Activated T-cell treated with anti-CD3 and anti-CD28 coated beads for 48 hours (primary cell): Measurements from ENCODE around the gene SAMD10.

Source experiments
- DNase-seq: peaks from one replicate; pipeline ENCODE4 v3.0.0-alpha.2; 2020; ENCODE audit warnings: low read depth

The SAMD10 gene

DNA sequence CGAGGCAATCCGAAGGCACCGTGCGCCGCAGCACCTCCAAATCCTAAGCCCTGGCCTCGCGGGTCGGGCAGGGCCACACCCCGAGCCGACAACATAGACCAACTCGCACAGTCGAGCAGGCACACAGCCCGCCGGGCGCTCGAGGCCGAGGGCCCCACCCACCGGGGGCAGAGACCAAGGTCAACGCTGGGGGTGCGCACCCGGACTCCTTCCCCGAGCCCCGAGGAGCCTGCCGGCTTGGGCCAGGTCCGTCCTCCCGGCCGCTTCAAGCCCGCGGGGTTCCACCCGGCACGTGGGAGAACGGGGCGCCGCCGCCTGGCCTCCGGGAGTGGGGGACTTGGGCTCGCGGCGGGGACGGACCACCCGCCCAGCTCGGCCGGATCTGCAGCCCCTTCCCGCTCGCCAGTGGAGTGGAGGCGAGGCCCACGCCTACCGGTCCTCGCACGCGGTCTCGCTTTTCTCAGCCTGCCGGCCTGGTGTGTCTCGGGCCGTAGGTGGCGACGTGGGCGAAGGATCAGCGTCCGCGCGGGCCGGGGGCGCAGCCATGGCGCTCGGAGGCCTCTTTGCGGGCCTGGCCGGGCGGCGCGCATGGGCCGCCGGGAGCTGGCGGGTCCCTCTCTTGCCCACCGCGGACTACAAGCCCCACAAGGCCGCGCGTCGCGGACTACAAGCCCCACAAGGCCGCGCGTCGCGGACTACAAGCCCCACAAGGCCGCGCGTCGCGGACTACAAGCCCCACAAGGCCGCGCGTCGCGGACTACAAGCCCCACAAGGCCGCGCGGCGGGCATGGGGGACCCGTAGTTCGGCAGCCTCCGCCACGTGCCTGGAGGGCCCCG lies 23.4 kb downstream of the SAMD10 start, which contains the start of gene UCKL1:
Gene UCKL1, minus strand, starts transcription at position 590 of the 837 bp plus-strand sequence. Its CDS starts 44 bp downstream, at position 546.
- peak; percentile 84 for DNase-seq

DNA sequence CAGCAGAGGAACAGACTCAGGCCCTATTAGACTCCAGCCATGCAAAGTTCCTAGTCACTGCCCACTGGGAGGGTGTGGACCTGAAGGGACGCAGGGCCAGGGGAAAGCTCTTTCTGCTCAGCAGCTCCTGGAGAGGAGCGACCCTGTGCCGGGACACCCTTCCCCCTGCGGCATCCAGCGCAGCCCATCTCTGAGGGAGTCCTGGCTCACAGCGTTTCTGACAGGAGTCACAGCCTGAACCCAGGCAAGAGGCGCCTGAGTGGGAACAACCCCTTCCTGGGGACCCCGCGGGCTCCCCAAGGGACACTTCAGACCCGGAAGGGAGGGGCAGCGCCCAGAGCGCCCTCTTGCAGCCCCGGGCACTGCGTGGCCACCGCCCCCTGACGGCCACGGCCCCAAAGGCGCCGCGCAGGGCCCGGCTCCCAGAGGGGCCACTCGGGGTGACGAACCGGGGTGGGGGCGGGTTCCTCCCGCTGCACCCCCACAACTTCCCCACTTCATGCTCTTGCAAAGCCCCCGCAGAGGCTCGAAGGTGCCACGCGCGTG lies 24.1 kb downstream of the SAMD10 start:
- DNase-seq: no peak

DNA sequence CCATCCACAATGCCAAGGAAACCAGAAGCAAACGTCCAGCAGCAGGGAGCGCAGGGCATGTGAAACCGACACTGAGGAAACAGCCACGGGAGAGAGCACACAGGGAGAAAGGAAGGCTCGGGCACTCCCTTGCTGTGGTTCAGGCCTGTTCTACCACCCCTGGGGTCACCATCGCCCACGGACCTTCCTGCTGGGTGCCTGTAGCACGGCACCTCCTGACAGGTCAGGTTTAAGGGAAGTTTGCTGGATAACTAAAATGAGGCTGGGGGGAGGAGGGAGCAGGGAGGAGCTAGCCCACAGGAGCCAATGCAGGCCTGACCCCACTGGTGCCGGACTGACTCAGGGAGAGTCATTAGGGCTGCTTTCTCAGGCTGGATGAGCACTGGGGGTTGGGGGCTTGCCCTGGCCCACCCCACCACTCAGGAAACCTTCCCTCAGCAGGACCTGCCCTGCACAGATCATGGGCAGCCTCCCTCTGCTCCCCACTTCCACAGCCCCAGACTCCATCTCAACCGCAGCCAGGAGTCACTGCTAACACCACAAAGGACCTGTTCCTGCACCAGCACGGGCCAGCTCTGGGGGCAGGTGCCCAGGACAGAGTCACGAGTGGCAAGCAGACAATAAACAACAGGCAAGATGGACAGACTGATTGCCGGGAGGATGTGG lies 25.5 kb downstream of the SAMD10 start:
- DNase-seq: no peak

DNA sequence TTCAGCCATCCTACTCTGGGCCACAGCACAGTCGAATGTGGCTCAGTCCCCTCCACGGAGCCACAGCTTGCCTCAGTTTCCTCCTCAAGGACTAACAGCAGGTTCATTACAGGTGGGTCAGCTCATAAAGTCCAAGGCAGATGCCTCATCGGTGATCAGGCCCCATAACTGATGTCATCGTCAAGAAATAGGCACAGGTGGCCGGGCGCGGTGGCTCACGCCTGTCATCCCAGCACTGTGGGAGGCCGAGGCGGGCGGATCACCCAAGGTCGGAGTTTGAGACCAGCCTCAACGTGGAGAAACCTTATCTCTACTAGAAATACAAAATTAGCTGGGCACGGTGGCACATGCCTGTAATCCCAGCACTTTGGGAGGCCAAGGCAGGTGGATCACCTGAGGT lies 26.7 kb downstream of the SAMD10 start:
- DNase-seq: no peak

DNA sequence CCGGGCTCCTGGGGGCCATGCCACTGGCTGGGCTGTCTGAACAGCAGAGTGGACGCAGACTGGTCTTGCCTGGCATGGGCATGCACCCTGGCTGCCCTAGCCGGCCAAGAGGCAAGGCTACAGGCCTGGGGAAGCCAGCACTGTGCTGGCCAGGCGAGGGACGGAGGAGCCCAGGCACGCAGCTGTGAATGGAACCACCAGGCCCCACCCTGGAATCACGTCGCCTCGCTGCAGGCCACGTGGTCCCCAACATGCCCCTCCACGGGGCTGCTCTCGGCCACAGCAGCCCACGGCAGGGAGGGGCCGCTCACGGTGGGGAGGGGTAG lies 27.3 kb downstream of the SAMD10 start:
- no peak for DNase-seq

DNA sequence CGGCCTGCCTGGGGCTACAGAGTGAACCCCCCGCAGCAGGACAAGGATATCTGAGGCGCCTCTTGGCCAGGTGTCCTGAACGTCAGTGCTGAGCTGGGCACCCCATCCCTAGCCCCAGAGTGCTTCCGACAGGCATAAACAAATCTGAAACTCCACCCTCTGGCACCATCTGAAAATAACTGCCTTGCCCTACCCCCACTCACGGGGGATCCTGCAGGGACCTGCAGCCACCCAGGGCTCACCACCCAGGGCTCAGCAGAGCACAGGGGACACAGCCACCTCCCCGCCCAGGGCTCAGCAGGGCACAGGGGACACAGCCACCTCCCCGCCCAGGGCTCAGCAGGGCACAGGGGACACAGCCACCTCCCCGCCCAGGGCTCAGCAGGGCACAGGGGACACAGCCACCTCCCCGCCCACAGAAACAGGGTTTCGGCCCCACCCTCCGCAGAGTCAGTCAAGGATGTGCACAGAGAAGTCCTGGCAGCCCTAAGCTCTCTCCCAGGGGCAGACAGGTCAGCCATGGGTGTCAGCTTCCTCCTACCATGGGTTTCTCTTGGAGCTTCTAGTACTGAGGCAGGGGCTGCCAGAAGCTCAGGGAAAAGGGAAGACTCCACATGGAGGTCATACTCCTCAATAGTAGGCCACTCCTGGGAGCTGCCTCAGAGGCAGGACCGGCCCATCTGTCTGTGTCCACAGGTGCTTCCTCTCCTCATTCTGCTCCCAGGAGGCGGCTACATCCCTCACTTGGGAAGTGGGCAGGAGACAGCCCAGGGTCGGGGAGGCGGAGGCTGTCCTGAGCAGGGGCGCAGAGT lies 27.8 kb downstream of the SAMD10 start:
- DNase-seq: no peak

DNA sequence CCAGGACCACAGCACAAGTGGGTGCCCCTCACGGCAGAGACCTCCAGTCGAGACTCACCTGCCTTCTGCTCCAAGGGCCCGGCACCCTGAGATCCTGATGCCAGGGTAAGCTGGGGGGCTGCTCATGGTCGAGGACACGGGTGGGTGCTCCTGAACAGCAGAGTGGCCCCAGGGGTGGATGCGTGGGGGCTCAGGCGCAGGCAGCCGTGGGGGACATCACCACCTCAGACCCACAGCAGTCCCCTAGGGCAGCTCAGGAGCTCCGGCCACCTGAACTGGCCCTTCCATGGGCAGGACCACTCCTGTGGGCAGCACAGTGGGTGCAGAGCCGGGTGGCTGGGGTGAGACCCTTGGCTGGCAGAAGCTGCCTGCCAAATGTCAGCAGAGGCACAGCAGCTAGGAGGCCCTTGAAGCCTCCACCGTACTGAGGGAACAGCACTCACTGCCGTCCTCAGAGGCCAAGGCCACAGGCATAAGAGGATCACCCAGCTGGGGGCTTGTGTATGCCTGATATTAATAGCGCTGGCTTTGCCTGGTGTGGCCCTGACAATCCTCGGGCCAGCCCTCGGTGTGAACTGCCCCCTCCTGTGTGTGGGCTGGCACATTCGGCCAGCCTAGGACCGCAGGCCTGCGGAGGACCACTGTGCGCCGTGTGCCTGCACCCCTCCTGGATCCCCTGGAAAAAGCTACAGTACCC lies 28.6 kb downstream of the SAMD10 start:
- no peak for DNase-seq

DNA sequence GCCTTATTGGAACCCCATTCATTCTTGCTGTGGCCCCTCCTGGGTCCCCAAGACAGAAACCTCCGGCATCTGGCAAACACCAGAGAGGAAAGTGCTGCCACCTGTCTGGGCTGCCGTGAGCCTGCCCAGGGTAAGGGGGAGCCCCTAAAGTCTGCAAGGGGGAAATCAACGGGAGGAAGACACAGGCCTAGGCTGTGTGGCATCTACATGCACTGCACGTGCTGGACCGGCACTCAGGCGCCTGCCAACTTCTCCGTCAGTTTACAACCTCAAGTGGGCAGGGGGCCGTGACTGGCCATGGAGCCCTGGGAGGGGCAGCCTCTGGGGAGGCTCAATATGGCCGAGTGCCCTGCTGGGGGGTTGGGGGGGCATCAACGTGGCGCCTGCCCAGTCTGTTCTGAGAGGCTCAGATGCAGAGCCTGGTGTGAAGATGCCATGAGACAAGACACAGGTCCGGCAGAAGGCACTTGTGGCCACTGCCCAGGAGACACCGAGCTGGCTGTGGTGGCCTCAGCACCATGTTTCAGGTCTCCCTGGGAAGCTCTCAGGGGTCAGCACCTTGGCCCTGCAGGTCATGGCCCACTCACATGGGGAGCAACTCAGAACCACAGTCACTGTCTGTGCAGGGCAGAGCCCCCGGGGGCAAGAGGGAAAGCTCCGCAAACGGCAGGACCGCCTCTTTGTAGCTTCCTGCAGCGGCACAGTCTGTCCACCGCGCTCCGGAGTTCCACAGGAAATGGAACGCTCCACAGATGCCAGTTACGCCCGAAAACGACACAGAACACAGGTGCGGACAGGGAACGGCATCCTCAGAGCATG lies 31.6 kb downstream of the SAMD10 start:
- no peak for DNase-seq

DNA sequence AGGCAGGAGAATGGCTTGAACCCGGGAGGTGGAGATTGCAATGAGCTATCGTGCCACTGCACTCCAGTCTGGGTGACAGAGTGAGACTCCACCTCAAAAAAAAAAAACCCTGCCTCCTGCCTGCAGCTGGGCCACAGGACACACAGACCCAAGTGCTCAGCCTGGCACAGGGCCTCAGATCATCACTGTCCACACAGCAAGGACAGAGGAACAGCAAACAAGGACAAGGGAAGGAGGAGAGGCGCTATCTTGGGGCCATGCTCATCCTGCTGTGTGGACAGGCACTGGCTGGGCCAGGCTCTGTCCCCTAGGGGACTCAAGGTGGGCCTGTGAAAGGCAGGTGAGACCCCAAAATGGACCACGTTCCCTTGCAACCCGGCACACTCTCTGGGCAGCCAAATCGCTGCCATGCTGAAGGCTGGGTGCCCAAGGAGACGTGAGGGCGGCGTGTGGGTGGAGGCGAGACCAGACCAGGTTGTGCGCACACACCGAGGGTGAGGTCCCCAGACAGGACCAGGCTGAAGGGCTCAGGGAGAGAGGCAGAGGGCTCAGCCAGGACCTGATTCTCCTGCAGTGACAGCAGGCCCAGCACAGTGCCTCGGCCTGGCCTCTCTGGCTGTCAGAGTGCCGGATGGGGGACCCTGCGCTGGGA lies 32.3 kb downstream of the SAMD10 start:
- no peak for DNase-seq

DNA sequence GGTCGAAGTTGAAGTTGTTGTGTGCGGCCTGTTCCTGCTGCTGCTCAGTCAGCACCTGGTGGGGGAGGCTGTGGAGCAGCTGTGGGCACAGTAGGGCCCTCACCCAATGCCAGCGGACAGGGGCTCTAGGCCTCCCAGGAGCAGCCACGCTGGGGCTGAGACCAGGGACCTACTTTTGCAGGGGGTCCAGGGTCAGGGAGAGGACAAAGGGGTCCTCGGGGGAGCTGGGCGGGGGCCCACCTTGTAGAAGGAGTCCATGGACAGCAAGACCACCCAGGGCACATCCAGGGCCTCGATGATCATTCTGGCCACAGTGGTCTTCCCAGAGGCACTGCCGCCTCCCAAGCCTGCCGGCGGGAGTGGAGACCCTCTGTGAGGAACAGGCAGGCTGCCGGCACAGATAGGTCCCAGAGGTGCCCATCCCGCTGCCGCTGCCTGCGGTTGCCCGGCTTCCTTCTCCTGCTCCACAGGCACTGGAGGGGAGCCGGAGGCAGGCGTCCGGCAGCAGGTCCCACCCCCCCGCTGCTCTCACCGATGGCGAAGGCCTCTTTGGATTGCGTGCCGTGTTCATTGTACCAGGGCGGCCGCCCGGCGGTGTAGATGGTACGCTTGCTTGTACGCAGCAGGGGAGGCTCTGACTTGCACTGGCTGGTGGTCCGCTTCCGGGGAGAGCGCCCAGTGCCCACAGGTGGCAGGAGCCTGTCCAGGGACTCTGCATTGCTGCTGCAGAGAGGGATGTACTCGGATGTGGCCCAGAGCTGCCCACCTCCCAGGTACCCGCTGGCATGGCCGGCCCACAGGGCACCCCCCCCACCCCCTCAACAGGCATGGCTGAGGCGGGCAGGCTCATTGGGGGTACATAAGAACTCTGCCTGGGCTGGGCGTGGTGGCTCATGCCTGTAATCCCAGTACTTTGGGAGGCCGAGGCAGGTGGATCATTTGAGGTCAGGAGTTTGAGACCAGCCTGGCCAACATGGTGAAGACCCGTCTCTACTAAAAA lies 33.2 kb downstream of the SAMD10 start:
- DNase-seq: no peak

DNA sequence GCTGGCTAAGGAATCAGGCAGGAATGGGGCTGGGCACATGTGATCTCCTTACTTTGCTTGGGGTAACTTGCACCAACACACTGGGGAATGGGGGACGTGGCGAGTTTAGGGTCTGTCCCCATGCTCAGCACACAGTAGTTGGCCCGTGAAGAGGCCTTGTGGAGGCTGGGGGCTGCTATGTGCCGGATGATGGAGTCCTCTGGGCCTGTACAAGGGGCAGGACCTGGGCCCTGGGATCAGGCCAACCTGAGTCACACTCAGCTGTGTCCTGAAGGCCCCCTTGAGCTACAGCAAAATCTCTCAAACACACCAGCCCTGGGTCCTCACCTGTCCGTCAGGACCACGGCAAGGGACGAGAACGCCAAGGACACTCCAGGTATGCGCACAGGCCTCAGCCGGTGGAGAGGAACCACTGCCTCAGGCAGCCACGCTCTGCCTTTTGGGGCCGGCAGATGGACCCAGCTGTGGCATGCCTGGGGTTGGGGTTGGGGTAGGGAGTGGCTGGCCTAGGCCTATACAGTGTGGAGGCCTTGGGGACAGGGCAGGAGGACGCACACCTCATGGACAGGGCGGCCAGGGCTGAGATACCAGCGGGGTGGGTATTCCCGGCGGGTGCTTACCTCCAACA lies 34.3 kb downstream of the SAMD10 start:
- DNase-seq: no peak

DNA sequence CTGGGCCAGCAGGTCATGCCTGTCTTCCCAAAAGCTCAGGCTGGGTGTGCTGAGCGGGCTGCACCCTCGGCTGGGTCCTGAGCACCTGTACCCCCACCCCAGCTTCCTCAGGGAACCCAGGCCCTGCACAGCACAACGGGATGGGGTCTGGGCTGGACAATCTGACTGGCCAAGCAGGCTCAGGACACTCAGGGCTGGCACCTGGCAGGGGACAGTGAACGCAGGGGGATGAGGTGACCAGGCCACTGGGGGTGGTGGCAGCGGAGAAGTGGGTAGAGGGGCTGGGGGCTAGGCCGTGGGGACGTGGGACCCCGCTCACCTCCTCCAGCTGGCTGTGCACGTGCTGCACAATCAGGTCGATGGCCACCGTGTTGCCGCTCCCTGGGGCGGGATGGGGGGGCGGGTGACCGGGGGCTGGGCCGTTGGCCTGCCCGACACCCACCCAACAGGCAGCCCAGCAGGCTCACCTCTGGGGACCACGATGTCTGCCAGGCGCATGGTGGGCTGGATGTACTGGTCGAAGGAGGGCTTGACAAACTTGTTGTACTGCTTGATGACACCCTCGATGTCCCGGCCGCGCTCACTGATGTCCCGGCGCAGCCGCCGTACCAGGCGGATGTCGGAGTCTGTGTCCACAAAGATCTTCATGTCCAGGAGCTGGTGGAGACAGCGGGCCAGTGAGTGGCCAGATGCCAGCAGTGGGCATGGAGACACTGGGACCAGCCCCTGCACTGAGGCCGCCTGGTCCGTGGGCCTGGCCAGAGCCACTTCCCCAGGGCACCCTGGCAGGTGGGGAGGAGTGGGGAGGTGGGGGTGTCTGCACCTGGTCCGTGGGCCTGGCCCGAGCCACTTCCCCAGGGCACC lies 35.1 kb downstream of the SAMD10 start:
- DNase-seq: no peak

DNA sequence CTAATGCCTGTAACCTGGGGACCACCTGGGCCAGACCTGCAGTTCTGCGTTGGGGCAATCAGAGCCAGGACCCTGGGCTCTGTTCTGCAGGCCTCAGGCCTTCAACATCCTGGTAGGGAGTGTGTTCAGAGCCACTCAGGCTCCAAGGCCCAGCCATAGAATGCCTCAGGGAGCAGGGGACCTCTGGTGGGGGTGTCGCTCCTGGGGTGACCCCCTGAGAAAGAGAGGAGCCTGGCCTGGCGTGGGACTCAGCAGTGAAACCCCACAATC lies 35.7 kb downstream of the SAMD10 start:
- DNase-seq: no peak

DNA sequence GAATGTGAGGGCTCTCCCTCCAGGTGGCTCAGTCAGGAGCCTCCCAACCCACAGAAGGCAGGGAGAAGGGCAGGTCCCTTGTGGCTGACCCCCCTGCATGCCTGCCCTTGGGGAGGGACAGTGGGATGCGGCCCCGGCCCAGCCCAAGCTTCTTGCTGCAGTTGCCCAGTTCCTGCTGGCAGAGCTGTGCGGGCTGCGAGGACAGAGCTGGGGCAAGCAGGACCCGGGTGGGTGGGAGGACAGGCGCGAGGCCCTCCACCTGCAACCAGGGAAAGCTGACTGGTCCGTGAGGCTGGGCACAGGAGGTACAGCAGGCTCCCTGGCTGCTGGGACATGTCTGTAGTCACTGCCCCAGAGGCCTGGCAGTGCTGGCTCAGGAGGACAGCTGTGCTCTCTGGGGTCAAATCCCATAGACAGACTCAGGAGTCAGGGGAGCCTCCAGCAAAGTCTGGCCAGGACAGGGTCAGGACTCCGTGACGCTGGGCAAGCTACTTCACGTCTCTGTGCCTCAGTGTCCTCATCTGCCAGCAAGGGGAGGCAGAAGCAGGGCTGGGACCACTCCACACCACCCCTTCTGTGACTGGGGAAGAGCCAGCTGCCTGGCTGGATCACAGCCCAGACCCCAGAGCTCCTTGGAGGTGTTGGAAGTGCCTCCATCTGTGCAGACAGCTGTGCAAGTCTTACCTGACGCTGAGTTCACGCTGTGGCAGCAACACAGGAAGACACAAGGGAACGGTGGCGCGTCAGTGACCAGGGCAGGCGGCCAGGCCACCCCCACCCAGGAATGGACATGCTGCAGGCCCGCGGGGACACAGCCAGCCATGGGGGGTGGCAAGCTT lies 36.3 kb downstream of the SAMD10 start:
- DNase-seq: no peak

DNA sequence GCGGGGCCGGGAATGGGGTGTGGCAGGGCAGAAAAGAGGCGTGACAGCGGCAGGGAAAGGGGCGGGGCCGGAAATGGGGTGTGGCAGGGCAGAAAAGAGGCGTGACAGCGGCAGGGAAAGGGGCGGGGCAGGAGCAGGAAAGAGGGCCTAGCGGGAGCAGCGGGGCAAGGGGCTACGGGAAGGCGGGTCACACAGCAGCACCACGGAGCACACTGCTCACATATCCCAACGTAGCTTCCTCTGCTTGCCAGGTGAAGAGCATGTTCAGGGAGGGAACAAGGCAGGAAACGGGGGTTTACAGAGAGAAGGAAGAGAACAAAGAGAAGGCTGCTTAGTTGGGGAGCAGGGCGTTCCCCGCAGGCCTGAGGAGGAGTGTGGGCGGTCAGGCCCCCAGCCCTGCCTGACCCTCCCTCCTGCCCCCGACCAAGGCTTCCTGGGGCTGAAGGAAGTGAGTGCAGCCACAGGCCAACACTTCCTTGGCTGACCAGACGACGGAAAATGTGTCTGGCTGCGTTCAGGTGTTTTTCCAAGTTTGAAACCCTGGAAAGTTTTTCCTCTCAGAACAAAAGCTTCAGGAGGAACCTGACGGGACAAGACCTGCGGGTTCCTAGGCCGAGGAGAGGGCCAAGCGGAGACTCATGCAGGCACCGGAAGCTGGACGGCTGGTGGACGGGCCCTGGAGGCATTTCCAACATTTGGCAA lies 37.0 kb downstream of the SAMD10 start:
- peak; percentile 63 for DNase-seq

DNA sequence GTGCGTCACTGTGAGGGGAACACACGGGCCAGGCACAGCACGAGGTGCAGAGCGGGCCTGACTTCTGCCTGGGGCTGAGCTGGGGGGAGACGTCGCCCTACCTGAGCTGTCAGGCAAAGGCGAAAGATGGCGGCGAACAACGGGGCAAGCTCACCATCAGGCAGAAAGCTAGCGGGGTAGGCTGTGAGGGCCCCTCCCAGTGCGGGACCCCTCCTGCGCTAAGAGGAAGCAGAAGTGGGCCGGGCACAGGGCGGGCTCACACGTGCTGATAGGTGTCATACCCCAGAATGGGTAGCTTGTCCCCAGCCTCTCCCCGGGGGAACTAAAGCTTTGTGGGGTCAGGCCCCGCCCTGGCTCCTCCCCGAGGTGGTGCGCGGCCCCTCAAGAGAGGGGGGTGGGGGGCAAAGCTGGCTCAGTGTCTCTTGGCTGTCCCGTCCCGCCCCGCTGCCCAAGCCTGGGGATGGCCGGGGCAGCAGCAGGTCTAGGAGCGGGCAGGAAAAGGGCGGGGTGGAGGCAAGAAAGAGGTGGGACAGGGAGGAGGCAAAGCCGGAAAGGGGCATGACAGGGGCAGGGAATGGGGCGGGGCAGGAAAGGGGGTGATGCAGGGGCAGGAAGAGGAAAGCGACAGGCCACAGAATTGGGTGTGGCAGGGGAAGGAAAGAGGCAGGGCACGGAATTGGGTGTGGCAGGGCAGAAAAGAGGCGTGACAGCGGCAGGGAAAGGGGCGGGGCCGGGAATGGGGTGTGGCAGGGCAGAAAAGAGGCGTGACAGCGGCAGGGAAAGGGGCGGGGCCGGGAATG lies 38.0 kb downstream of the SAMD10 start:
- peak; percentile 67 for DNase-seq
